ENCODE measurements around the gene EPHB2.

Gene EPHB2

GRCh38 chr1:22852144-22852655 is 141.6 kb downstream of the EPHB2 start:
- DNase-seq (ENCODE audit: extremely low read depth in 1 of 2, low read depth in 1 of 2) = no peak

- no peak for DNase-seq (ENCODE audit: extremely low read depth in 1 of 2, low read depth in 1 of 2)
These were observed 143.1 kb downstream of the EPHB2 start for GRCh38 chr1:22853651-22854185.

GRCh38 chr1:22854688-22855565 is 144.3 kb downstream of the EPHB2 start:
- DNase-seq (ENCODE audit: extremely low read depth in 1 of 2, low read depth in 1 of 2) = no peak

- no peak for DNase-seq (ENCODE audit: extremely low read depth in 1 of 2, low read depth in 1 of 2)
These were observed 145.3 kb downstream of the EPHB2 start for GRCh38 chr1:22855668-22856606.

- DNase-seq (ENCODE audit: extremely low read depth in 1 of 2, low read depth in 1 of 2) = no peak
These were observed 147.0 kb downstream of the EPHB2 start for GRCh38 chr1:22857661-22858060.

GRCh38 chr1:22860414-22860800 is 149.8 kb downstream of the EPHB2 start:
- DNase-seq (ENCODE audit: extremely low read depth in 1 of 2, low read depth in 1 of 2) = no peak

- no peak for DNase-seq (ENCODE audit: extremely low read depth in 1 of 2, low read depth in 1 of 2)
These were observed 150.3 kb downstream of the EPHB2 start for GRCh38 chr1:22860883-22861385.

GRCh38 chr1:22861764-22862440 is 151.3 kb downstream of the EPHB2 start:
- no peak for DNase-seq (ENCODE audit: extremely low read depth in 1 of 2, low read depth in 1 of 2)

- no peak for DNase-seq (ENCODE audit: extremely low read depth in 1 of 2, low read depth in 1 of 2)
These were observed 152.1 kb downstream of the EPHB2 start for GRCh38 chr1:22862752-22863151.

- DNase-seq (ENCODE audit: extremely low read depth in 1 of 2, low read depth in 1 of 2) = no peak
These were observed 153.1 kb downstream of the EPHB2 start for GRCh38 chr1:22863766-22864165.

GRCh38 chr1:22864886-22865285 is 154.2 kb downstream of the EPHB2 start:
- no peak for DNase-seq (ENCODE audit: extremely low read depth in 1 of 2, low read depth in 1 of 2)

GRCh38 chr1:22865736-22866135 is 155.1 kb downstream of the EPHB2 start:
- DNase-seq (ENCODE audit: extremely low read depth in 1 of 2, low read depth in 1 of 2) = no peak

- DNase-seq (ENCODE audit: extremely low read depth in 1 of 2, low read depth in 1 of 2) = no peak
These were observed 156.2 kb downstream of the EPHB2 start for GRCh38 chr1:22866868-22867267.

GRCh38 chr1:22868331-22868730 is 157.7 kb downstream of the EPHB2 start:
- no peak for DNase-seq (ENCODE audit: extremely low read depth in 1 of 2, low read depth in 1 of 2)

- DNase-seq (ENCODE audit: extremely low read depth in 1 of 2, low read depth in 1 of 2) = no peak
These were observed 158.7 kb downstream of the EPHB2 start for GRCh38 chr1:22869325-22869724.

- DNase-seq (ENCODE audit: extremely low read depth in 1 of 2, low read depth in 1 of 2) = no peak
These were observed 159.7 kb downstream of the EPHB2 start for GRCh38 chr1:22870201-22870871.

GRCh38 chr1:22872981-22873664 is 162.5 kb downstream of the EPHB2 start:
- no peak for DNase-seq (ENCODE audit: extremely low read depth in 1 of 2, low read depth in 1 of 2)

GRCh38 chr1:22874785-22875184 is 164.1 kb downstream of the EPHB2 start:
- DNase-seq (ENCODE audit: extremely low read depth in 1 of 2, low read depth in 1 of 2) = no peak

- no peak for DNase-seq (ENCODE audit: extremely low read depth in 1 of 2, low read depth in 1 of 2)
These were observed 164.6 kb downstream of the EPHB2 start for GRCh38 chr1:22875241-22875640.

Data from stimulated activated CD8-positive, alpha-beta memory T cell treated with anti-CD3 and anti-CD28 coated beads, Interleukin-7, amount 100 ng/mL, for 48 hours (primary cell).